Neural progenitor cell (in vitro differentiated cells): ENCODE results near the gene GPR173. TPM values are rescaled to one million over a fixed set of nuclear protein-coding genes. Genes with fewer than 3 reads are reported as not detected.
A peak's percentile ranks its signal among the peaks of the same experiment; 100 is the strongest.

Experiments
- DNase-seq: peaks from one replicate; pipeline ENCODE4 v3.0.0-alpha.2; 2016; ENCODE audit warnings: low spot score
- H2AFZ ChIP-seq: fragments of 200-600 bp; sonication (generic); replicated peaks from 2 replicates; pipeline ENCODE4 v1.6.1; 2016; ENCODE audit warnings: antibody characterized with exemption
- H3F3A ChIP-seq: fragments of 200-600 bp; sonication (generic); 2 replicates; pipeline ENCODE4 v1.6.1; 2016; ENCODE audit warnings: antibody characterized with exemption, low read depth
- H3K27ac ChIP-seq: fragments of 200-600 bp; sonication (generic); 2 replicates; pipeline ENCODE4 v1.5.1; 2016; ENCODE audit warnings: mild to moderate bottlenecking
- H3K27me3 ChIP-seq: fragments of 200-600 bp; sonication (generic); 2 replicates; pipeline ENCODE4 v1.6.1; 2016; ENCODE audit warnings: mild to moderate bottlenecking, moderate library complexity
- H3K36me3 ChIP-seq: fragments of 200-600 bp; sonication (generic); 2 replicates; pipeline ENCODE4 v1.5.1; 2016
- H3K4me1 ChIP-seq: fragments of 200-600 bp; sonication (generic); 2 replicates; pipeline ENCODE4 v1.6.1; 2016; ENCODE audit warnings: mixed run types
- H3K4me2 ChIP-seq: fragments of 200-600 bp; sonication (generic); 2 replicates; pipeline ENCODE4 v1.6.1; 2016
- H3K4me3 ChIP-seq: fragments of 200-600 bp; sonication (generic); 2 replicates; pipeline ENCODE4 v1.5.1; 2016
- H3K79me2 ChIP-seq: fragments of 200-600 bp; sonication (generic); 2 replicates; pipeline ENCODE4 v1.6.1; 2016; ENCODE audit warnings: low read depth
- H3K9ac ChIP-seq: fragments of 200-600 bp; sonication (generic); 2 replicates; pipeline ENCODE4 v1.6.1; 2016
- H3K9me3 ChIP-seq: fragments of 200-600 bp; sonication (generic); 2 replicates; pipeline ENCODE4 v1.5.1; 2016; ENCODE audit warnings: low read depth
- H4K20me1 ChIP-seq: fragments of 200-600 bp; sonication (generic); 2 replicates; pipeline ENCODE4 v1.6.1; 2016; ENCODE audit warnings: low read depth
- H3K27ac Mint-ChIP-seq: 3 replicates; pipeline ENCODE4 v1.8.0; 2021; ENCODE audit warnings: mixed read lengths
- H3K27me3 Mint-ChIP-seq: 2 replicates; pipeline ENCODE4 v1.8.0; 2022; ENCODE audit warnings: low read depth, mild to moderate bottlenecking, inconsistent platforms, moderate library complexity, mixed read lengths; ENCODE audit not compliant: insufficient read depth
- H3K36me3 Mint-ChIP-seq: 3 replicates; pipeline ENCODE4 v1.8.0; 2021; ENCODE audit warnings: mixed read lengths
- H3K4me1 Mint-ChIP-seq: 3 replicates; pipeline ENCODE4 v1.8.0; 2021; ENCODE audit warnings: mixed read lengths
- H3K4me3 Mint-ChIP-seq: 3 replicates; pipeline ENCODE4 v1.8.0; 2021; ENCODE audit warnings: mild to moderate bottlenecking, moderate library complexity, mixed read lengths
- H3K9me3 Mint-ChIP-seq: 3 replicates; pipeline ENCODE4 v1.8.0; 2020; ENCODE audit warnings: mixed read lengths
- EZH2 ChIP-seq: fragments of 200-600 bp; sonication (generic); IDR thresholded peaks from 2 replicates; pipeline ENCODE4 v1.6.1; 2017; ENCODE audit warnings: antibody characterized with exemption, mild to moderate bottlenecking, moderate library complexity
- EZH2phosphoT487 ChIP-seq: fragments of 200-600 bp; sonication (generic); IDR thresholded peaks from 2 replicates; pipeline ENCODE4 v1.6.1; 2017; ENCODE audit warnings: antibody characterized with exemption
- total RNA-seq: library from RNA; depleted of rRNA; stranded (reverse); fragments of >200 nt; gene quantifications from 2 replicates; pipeline ENCODE4 v1.2.3, GENCODE V29; 2015; ENCODE audit warnings: low replicate concordance
- TF ChIP-seq, protein P1 (sequence below): fragments of 200-600 bp; sonication (generic); IDR thresholded peaks from 2 replicates; pipeline ENCODE4 v1.5.1; 2017; ENCODE audit warnings: antibody characterized with exemption, mild to moderate bottlenecking

The GPR173 gene
- total RNA-seq, 1 donor from 2014 or later = 6.3 TPM

DNA sequence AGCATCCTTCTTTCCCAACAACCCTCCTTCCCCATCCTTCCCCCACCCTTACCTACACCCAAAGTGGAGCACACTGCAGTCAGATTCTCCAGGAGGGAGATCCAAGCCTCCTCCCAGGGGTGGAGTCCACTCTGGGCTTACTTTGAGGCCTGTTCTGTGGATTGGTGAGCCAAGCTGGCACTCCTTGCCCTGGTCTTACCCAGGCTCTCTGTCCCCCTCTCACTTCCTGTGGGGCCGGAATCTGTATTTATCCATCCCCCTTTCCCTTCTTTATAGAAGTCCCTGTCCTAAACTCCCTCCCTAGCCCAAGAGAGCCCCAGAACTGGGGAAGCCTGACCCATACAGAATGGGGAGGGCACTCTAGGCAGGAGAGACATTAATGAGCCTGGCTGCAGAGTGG, 30.4 kb downstream of the GPR173 start:
- Histone ChIP-seq H3K4me3 (no peak overlapping the region), H3K36me3 (no peaks in the 10 kb centered on the region), H4K20me1 (peaks cover 13% of the 10 kb centered on the region), H3K27me3 (no peaks in the 10 kb centered on the region), H3K9me3 (no peaks in the 10 kb centered on the region), H3K27ac (no peak overlapping the region), H3F3A (peaks cover 8% of the 10 kb centered on the region), H3K4me1 (peaks cover 6% of the 10 kb centered on the region), H2AFZ (no peak overlapping the region), H3K4me2 (no peak overlapping the region), H3K9ac (no peak overlapping the region), H3K79me2 (peaks cover 15% of the 10 kb centered on the region)
- Mint-ChIP-seq H3K27me3 (peaks cover 4% of the 10 kb centered on the region), H3K9me3 (peaks cover 8% of the 10 kb centered on the region), H3K27ac (no peak overlapping the region), H3K36me3 (peaks cover 2% of the 10 kb centered on the region), H3K4me1 (peaks cover 16% of the 10 kb centered on the region), H3K4me3 (no peak overlapping the region)
- no peak for TF ChIP-seq EZH2
- TF ChIP-seq, protein P1, sequence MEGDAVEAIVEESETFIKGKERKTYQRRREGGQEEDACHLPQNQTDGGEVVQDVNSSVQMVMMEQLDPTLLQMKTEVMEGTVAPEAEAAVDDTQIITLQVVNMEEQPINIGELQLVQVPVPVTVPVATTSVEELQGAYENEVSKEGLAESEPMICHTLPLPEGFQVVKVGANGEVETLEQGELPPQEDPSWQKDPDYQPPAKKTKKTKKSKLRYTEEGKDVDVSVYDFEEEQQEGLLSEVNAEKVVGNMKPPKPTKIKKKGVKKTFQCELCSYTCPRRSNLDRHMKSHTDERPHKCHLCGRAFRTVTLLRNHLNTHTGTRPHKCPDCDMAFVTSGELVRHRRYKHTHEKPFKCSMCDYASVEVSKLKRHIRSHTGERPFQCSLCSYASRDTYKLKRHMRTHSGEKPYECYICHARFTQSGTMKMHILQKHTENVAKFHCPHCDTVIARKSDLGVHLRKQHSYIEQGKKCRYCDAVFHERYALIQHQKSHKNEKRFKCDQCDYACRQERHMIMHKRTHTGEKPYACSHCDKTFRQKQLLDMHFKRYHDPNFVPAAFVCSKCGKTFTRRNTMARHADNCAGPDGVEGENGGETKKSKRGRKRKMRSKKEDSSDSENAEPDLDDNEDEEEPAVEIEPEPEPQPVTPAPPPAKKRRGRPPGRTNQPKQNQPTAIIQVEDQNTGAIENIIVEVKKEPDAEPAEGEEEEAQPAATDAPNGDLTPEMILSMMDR = no peak
- TF ChIP-seq EZH2phosphoT487 = no peak
- no peak for DNase-seq

DNA sequence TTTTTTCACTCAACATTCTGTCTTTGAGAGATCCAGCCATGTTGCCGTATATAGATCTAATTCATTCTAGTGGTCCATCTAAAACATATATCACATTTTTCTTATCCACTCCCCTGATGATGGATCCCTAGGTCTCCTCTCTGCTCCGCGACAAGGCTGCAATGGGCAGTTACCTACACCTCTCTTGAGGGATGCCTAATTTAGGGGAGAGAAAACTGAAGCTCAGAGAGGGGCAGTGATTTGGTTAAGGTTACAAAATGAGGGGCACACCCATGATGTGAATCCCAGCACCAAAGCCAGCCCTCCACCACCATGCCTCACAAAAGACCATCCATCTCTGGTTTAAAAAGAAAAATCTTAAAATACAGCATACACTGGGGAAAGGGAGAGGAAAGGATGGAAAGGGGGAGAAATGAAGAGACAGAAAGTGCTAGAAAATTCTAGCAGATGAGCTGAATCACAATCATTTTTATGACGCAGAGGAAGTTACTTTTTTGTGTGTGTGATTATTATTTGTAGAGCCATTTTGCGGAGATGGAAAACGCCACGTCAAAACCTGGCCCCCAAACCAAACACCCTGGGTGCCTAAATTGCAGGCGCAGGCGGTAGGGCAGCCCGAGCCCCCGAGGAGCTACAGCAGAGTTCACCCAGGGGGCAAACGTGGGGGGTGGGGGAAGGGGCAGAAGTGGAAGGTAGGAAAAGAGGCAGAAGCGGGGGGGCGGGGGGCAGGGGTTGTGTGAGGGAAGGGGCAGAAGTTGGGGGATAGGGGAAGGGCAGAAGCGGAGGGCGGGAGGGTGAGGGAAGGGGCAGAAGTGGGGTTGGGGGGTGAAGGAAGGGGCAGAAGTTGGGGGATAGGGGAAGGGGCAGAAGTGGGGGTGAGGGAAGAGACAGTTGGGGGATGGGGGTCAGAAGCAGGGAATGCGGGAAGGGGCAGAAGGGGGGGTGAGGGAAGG, 32.3 kb downstream of the GPR173 start:
- peak overlapping the region; percentile 64 for H3K4me2 ChIP-seq
- peak overlapping the region; percentile 82 for H3K4me3 Mint-ChIP-seq
- H3K4me3 ChIP-seq = peak overlapping the region; percentile 38
- no peak overlapping the region for H3K27ac ChIP-seq
- H3K27me3 Mint-ChIP-seq = peaks cover 4% of the 10 kb centered on the region
- H2AFZ ChIP-seq = no peak overlapping the region
- H3K9ac ChIP-seq = no peak overlapping the region
- H3F3A ChIP-seq = peaks cover 4% of the 10 kb centered on the region
- peaks cover 28% of the 10 kb centered on the region for H4K20me1 ChIP-seq
- H3K9me3 Mint-ChIP-seq = peaks cover 11% of the 10 kb centered on the region
- TF ChIP-seq, protein P1 = no peak
- TF ChIP-seq EZH2phosphoT487 (no peak), EZH2 (no peak)
- no peaks in the 10 kb centered on the region for H3K27me3 ChIP-seq
- H3K9me3 ChIP-seq = no peaks in the 10 kb centered on the region
- H3K36me3 Mint-ChIP-seq = peaks cover 10% of the 10 kb centered on the region
- peaks cover 16% of the 10 kb centered on the region for H3K4me1 Mint-ChIP-seq
- H3K27ac Mint-ChIP-seq = peak overlapping the region; percentile 89
- H3K4me1 ChIP-seq = peaks cover 6% of the 10 kb centered on the region
- peaks cover 3% of the 10 kb centered on the region for H3K36me3 ChIP-seq
- peaks cover 23% of the 10 kb centered on the region for H3K79me2 ChIP-seq
- peak; percentile 23 for DNase-seq

GRCh38 chrX:53081925-53082772, 33.6 kb downstream of the GPR173 start, which contains the start of gene TSPYL2:
TSPYL2 (plus strand) TSS chrX:53082367; CDS start chrX:53082499, 132 bp downstream.
- peaks cover 4% of the 10 kb centered on the region for H3K27me3 Mint-ChIP-seq
- H3K79me2 ChIP-seq = peaks cover 23% of the 10 kb centered on the region
- H3K9ac ChIP-seq = peak within 1 kb of the TSS; percentile 73
- H3K36me3 Mint-ChIP-seq = peaks cover 12% of the 10 kb centered on the region
- DNase-seq = peak; percentile 95
- peaks cover 16% of the 10 kb centered on the region for H3K4me1 Mint-ChIP-seq
- peak within 1 kb of the TSS; percentile 89 for H3K4me3 Mint-ChIP-seq
- peak within 1 kb of the TSS; percentile 85 for H3K27ac ChIP-seq
- TF ChIP-seq EZH2 (no peak), EZH2phosphoT487 (no peak)
- TF ChIP-seq, protein P1 = no peak
- H2AFZ ChIP-seq = no peak within 1 kb of the TSS
- H3K9me3 ChIP-seq = no peaks in the 10 kb centered on the region
- peak within 1 kb of the TSS; percentile 83 for H3K4me2 ChIP-seq
- H3K36me3 ChIP-seq = peaks cover 3% of the 10 kb centered on the region
- H3K4me1 ChIP-seq = peaks cover 6% of the 10 kb centered on the region
- peak within 1 kb of the TSS; percentile 93 for H3K27ac Mint-ChIP-seq
- H4K20me1 ChIP-seq = peaks cover 28% of the 10 kb centered on the region
- H3K4me3 ChIP-seq = peak within 1 kb of the TSS; percentile 63
- peaks cover 10% of the 10 kb centered on the region for H3F3A ChIP-seq
- H3K27me3 ChIP-seq = no peaks in the 10 kb centered on the region
- H3K9me3 Mint-ChIP-seq = peaks cover 13% of the 10 kb centered on the region
